ENCODE measurements around the gene HSFX2.

DNA sequence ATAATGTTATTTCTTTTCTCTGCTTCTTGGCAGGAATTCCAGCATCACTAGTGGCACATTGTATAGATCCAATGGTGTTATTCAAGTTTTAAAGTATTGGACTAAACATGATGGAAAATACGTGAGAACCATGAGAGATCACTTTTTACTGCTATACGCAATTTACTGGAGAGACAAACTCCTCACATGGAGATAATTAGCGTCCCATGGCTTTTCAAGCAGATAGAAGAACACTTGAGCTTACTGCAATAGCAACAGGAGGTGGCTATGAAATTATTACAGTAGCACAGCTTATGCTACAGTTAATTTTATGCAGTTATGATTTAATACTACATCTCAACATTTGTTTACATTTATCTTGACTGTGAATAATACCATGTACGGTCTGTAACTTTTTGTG lies 48.4 kb upstream of the HSFX2 start:
- TF ChIP-seq, protein P1, sequence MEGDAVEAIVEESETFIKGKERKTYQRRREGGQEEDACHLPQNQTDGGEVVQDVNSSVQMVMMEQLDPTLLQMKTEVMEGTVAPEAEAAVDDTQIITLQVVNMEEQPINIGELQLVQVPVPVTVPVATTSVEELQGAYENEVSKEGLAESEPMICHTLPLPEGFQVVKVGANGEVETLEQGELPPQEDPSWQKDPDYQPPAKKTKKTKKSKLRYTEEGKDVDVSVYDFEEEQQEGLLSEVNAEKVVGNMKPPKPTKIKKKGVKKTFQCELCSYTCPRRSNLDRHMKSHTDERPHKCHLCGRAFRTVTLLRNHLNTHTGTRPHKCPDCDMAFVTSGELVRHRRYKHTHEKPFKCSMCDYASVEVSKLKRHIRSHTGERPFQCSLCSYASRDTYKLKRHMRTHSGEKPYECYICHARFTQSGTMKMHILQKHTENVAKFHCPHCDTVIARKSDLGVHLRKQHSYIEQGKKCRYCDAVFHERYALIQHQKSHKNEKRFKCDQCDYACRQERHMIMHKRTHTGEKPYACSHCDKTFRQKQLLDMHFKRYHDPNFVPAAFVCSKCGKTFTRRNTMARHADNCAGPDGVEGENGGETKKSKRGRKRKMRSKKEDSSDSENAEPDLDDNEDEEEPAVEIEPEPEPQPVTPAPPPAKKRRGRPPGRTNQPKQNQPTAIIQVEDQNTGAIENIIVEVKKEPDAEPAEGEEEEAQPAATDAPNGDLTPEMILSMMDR (IDR thresholded peaks at IDR 0.05): no peak
- TF ChIP-seq POLR2A (IDR thresholded peaks at IDR 0.05): no peak

Measured in transverse colon (tissue), 3 donors.